Measurements from ENCODE around the gene FBXO34.

- TF ChIP-seq CTCF (conservative IDR thresholded peaks at IDR 0.05; ENCODE audit: low read length): no peak
- TF ChIP-seq EZH2phosphoT487 (IDR thresholded peaks at IDR 0.05; ENCODE audit: borderline replicate concordance, low read depth, low read length): no peak
Observed at GRCh38 chr14:55243386-55243785, 27.8 kb upstream of the FBXO34 start.
